Measurements from ENCODE around the gene MINPP1.

The MINPP1 gene

DNA sequence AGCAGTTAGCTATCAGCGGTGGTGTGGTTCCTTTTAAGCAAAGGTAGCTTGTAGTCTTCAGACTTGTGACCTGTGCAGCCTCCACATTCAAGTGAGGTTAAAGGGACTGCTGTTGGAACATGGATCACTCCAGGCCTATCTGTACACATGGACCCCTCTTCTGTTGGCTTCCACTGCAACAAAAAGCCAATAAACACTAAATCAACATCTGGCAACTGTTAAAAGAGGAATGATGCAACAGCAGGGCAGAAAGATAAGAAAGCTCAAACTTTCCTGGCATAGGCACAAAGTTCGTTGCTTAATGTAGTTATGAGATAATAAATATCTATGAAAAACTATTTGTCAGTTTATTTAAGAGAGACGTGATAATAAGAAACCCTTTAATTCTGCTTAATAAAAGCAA lies 4.0 kb upstream of the MINPP1 start:
- H3K27me3 ChIP-seq, result no peaks in the 10 kb centered on the region
- no peak overlapping the region for H3K9ac ChIP-seq
- no peak overlapping the region for H3K27ac ChIP-seq
- peaks cover 7% of the 10 kb centered on the region for H3K4me1 ChIP-seq
- H3K9me3 ChIP-seq, result no peaks in the 10 kb centered on the region
- H3K36me3 ChIP-seq, result no peaks in the 10 kb centered on the region
- TF ChIP-seq Cebpa-rat (IDR thresholded peaks at IDR 0.05), result no peak
- H4K20me1 ChIP-seq, result peaks cover 2% of the 10 kb centered on the region; the same call in 1 of the 2 replicates
- no peak overlapping the region for H3K4me2 ChIP-seq
- H3K4me3 ChIP-seq, result no peak overlapping the region

DNA sequence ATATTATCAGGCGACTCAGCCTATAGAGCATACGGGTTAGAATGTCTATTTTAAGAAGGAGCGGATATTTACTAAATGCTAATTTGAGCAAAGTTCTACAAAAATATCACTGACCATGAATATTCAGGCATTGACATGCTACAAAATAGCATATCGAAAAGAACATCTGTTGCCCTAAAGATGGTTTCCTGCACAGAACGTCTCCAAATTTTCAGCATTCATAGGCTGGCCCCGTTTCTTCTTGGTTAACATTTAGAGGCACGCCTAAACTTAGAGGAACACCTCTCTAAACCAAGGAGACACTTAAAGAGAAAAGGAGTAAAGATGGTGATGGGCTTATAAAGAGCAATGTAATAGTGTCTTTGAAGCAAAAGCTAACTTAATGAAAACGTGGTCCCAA lies 1.3 kb upstream of the MINPP1 start:
- Histone ChIP-seq H3K4me1 (peaks cover 25% of the 10 kb centered on the region), H3K36me3 (no peaks in the 10 kb centered on the region), H3K9me3 (no peaks in the 10 kb centered on the region), H3K27ac (no peak overlapping the region), H3K4me3 (no peak overlapping the region), H3K9ac (no peak overlapping the region), H3K27me3 (no peaks in the 10 kb centered on the region), H3K4me2 (no peak overlapping the region), H4K20me1 (peaks cover 23% of the 10 kb centered on the region)
- TF ChIP-seq Cebpa-rat (IDR thresholded peaks at IDR 0.05), result no peak

DNA sequence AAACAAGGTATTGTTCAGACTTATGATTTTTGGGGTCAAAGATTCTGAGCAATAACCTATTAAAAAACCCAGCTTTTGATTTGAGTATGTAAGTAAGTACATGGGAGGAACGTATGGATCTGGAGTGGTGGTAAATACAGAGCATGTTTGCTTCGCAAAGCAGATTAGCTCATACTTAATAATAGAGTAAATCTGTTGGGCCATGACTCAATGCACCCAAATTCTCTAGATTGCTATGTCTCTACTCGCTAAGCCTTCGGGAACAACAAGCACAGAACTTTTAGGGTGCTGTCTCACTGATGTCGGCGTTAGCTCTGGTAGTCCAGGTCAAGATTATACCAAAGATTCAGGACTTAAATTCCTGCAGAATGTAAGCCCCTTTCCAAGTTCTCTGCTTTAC lies 807 bp upstream of the MINPP1 start:
- TF ChIP-seq Cebpa-rat (IDR thresholded peaks at IDR 0.05), result no peak
- Histone ChIP-seq H3K27ac (no peak overlapping the region), H3K36me3 (peaks cover 2% of the 10 kb centered on the region; the same call in 1 of the 2 replicates), H4K20me1 (peaks cover 23% of the 10 kb centered on the region), H3K9me3 (no peaks in the 10 kb centered on the region), H3K9ac (no peak overlapping the region), H3K4me2 (peak overlapping the region; percentile 94), H3K4me3 (peak overlapping the region; percentile 85; the same call in 1 of the 2 replicates), H3K27me3 (no peaks in the 10 kb centered on the region), H3K4me1 (peaks cover 25% of the 10 kb centered on the region)

DNA sequence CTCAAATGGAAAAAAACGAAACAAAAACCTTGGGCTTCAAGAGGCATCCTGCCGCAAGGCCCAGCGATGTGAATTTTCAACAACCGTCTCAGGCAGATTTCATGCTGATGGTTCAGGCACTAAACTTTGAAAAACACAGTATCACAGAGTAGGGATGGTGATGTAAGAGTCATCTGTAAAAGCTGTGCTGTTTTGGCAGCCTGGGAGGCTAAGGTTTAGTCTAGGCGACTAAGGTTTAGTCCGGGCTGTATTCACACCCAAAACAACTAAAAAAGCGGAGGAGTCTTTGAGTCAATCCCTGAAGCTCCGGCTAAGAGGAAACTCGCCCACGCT lies 420 bp upstream of the MINPP1 start:
- Histone ChIP-seq H3K4me2 (peak overlapping the region; percentile 94), H3K4me3 (peak overlapping the region; percentile 85), H4K20me1 (peaks cover 23% of the 10 kb centered on the region), H3K27ac (0 out of 2 replicates have a peak overlapping the region, but pooled peaks have one; percentile 0), H3K36me3 (peaks cover 6% of the 10 kb centered on the region; the same call in 1 of the 2 replicates), H3K27me3 (no peaks in the 10 kb centered on the region), H3K4me1 (peaks cover 25% of the 10 kb centered on the region), H3K9me3 (no peaks in the 10 kb centered on the region), H3K9ac (peak overlapping the region; percentile 71; the same call in 1 of the 2 replicates)
- TF ChIP-seq Cebpa-rat (IDR thresholded peaks at IDR 0.05), result no peak

DNA sequence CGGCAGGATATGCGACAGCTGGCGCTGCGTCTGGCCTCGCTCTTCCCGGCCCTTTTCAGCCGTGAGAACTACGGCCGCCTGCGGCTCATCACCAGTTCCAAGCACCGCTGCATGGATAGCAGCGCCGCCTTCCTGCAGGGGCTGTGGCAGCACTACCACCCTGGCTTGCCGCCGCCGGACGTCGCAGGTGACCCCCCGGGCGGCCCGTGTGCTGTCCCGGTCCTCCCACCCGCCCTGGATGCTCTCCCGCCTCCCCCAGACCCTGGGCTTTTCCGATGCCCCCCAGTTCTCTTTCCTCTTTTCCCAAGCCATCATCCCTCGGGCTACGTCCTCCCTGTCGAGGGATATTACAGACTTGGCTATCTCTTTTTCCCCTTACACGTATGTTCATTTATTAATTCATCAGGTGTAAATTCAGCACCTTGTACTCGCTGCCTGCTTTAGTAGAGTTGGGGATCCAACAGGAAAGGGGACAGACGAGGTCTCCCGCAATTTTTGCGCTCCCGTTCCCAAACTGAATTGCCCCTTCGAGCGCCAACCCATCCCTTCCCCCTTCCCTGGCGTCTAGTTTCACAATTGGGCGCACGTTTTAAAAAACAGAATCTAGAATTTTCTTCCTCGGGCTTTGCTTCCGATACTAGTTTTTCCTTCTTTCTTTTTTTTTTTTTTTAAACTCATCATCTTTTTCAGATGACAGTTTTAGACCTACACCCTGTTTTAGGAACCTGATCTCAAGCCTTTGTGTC lies 846 bp downstream of the MINPP1 start:
- TF ChIP-seq Cebpa-rat (IDR thresholded peaks at IDR 0.05), result no peak
- peaks cover 23% of the 10 kb centered on the region for H4K20me1 ChIP-seq
- H3K4me2 ChIP-seq, result peak overlapping the region; percentile 94
- H3K4me1 ChIP-seq, result peaks cover 25% of the 10 kb centered on the region
- peak overlapping the region; percentile 71 for H3K9ac ChIP-seq
- 0 out of 2 replicates have a peak overlapping the region, but pooled peaks have one; percentile 10 for H3K27ac ChIP-seq
- H3K9me3 ChIP-seq, result no peaks in the 10 kb centered on the region
- H3K4me3 ChIP-seq, result peak overlapping the region; percentile 85
- H3K27me3 ChIP-seq, result no peaks in the 10 kb centered on the region
- peaks cover 7% of the 10 kb centered on the region; the same call in 1 of the 2 replicates for H3K36me3 ChIP-seq

DNA sequence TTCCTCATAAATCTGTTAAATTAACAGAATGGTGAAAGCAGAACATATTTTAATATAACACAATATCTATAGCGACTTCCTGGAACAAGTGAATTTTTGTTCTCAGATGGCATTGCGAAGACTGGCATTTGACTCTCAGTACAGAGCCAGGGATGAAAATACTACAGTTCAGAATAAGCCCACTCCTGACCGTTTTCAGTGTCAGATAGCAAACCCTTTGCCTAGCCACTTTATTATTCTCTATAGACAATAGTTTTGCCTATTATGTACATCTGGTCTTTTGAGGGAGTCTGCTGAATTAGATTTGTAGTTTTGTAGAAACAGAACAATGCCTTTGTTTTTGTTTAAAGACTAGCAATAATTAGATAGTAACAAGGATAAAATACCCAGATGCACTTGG lies 2.3 kb downstream of the MINPP1 start:
- TF ChIP-seq Cebpa-rat (IDR thresholded peaks at IDR 0.05), result no peak
- Histone ChIP-seq H3K9ac (no peak overlapping the region), H3K4me1 (peaks cover 25% of the 10 kb centered on the region), H3K27me3 (no peaks in the 10 kb centered on the region), H3K4me2 (peak overlapping the region; percentile 94; the same call in 1 of the 2 replicates), H3K36me3 (peaks cover 7% of the 10 kb centered on the region; the same call in 1 of the 2 replicates), H3K9me3 (no peaks in the 10 kb centered on the region), H3K4me3 (no peak overlapping the region), H4K20me1 (peaks cover 23% of the 10 kb centered on the region), H3K27ac (no peak overlapping the region)

DNA sequence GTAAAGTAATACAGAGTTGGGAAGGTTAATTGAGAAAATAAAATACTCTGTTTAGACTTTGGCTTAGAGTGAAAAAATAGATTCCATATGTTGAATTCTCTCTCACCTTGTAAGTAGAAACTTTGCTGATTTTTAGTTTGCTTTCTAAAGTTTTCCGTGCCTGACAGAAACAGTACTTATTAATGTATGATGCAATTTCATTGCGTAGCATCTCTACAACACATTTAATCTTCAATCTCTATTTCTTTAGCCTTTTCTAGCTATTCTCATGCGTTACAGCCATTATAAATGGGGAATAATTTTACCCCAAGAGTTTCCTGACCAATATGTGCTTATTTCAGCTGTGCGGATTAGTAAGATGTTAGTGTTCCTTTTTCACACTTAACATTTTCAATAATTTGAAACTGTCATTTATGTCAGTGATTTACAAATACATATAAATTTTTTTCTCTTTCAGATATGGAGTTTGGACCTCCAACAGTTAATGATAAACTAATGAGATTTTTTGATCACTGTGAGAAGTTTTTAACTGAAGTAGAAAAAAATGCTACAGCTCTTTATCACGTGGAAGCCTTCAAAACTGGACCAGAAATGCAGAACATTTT lies 3.3 kb downstream of the MINPP1 start:
- Histone ChIP-seq H3K9me3 (no peaks in the 10 kb centered on the region), H3K27ac (no peak overlapping the region), H3K36me3 (peaks cover 7% of the 10 kb centered on the region; the same call in 1 of the 2 replicates), H3K4me2 (no peak overlapping the region), H3K27me3 (no peaks in the 10 kb centered on the region), H4K20me1 (peaks cover 23% of the 10 kb centered on the region), H3K4me1 (peaks cover 25% of the 10 kb centered on the region), H3K9ac (no peak overlapping the region), H3K4me3 (no peak overlapping the region)
- TF ChIP-seq Cebpa-rat (IDR thresholded peaks at IDR 0.05), result no peak

DNA sequence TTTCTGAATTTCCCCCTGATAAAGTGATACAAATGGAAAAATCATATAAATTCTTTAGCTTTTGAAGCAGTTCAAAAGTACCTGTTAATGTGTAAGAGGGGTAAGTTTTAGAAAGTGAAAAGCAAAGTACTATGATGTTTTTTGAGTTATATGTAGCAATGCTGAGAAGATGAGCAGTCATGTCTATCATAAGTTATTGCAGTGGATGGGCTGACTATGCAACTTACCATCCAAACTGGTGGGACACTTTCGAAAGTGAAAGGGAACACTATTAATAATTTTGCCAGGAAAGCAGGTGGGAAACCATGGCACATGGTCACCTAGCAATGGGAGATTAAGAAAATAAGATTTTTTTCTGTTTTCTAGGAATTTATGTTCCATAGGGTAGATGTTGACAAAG lies 4.1 kb downstream of the MINPP1 start:
- no peak overlapping the region for H3K4me2 ChIP-seq

DNA sequence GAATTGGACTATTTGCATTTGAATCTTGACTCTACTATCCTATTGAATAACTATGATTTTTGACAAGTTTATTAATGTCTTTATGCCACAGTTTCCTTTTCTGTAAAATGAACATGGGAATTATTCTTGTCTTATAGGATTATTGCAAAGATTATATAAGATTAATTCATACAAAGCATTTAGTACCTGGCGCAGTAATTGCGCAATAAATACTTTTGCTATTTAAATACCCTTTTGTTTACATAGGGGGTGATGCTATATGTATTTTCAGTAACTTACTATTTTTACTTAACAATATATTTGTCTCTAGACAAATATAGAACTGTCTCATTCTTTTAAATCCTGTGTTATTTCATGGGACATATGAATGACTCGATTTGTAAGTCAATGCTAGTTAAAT lies 5.3 kb downstream of the MINPP1 start:
- Histone ChIP-seq H3K9ac (no peak overlapping the region), H3K4me1 (peaks cover 20% of the 10 kb centered on the region), H3K4me2 (no peak overlapping the region), H3K27ac (no peak overlapping the region), H4K20me1 (peaks cover 23% of the 10 kb centered on the region), H3K4me3 (no peak overlapping the region), H3K9me3 (no peaks in the 10 kb centered on the region), H3K36me3 (peaks cover 25% of the 10 kb centered on the region), H3K27me3 (no peaks in the 10 kb centered on the region)
- TF ChIP-seq Cebpa-rat (IDR thresholded peaks at IDR 0.05), result peak; percentile 54; the same call in 1 of the 2 replicates

More for the DNA sequence above, 4.1 kb downstream of the MINPP1 start:
- H3K27ac ChIP-seq, result no peak overlapping the region
- H3K27me3 ChIP-seq, result no peaks in the 10 kb centered on the region
- no peak overlapping the region for H3K9ac ChIP-seq
- H3K4me3 ChIP-seq, result no peak overlapping the region
- no peak for TF ChIP-seq Cebpa-rat (IDR thresholded peaks at IDR 0.05)
- peaks cover 25% of the 10 kb centered on the region for H3K4me1 ChIP-seq
- H3K36me3 ChIP-seq, result peaks cover 13% of the 10 kb centered on the region
- H4K20me1 ChIP-seq, result peaks cover 23% of the 10 kb centered on the region
- H3K9me3 ChIP-seq, result no peaks in the 10 kb centered on the region

DNA sequence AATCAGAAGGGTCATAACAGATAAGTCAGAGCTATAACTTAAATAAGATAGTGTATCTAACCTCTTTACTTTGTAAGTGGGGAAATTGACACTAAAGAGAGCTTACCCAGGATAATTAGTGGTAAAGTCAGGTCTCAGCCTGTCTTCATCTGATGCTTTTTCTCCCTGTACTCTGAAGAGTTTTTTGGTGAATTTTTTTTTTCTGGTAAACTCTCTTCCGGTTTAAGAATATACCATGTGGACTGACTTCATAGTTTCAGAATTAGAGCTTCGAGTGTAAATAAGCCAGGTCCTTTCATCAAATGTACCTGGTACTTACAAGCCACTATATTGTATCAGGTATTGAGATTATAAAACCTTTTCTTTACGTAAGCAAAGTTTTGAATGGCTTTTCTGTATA lies 6.8 kb downstream of the MINPP1 start:
- peaks cover 28% of the 10 kb centered on the region for H3K36me3 ChIP-seq

More for the DNA sequence above, 6.8 kb downstream of the MINPP1 start:
- Histone ChIP-seq H3K9ac (no peak overlapping the region), H3K4me2 (no peak overlapping the region), H3K27ac (no peak overlapping the region), H3K9me3 (no peaks in the 10 kb centered on the region), H4K20me1 (peaks cover 12% of the 10 kb centered on the region), H3K4me3 (no peak overlapping the region), H3K4me1 (peaks cover 9% of the 10 kb centered on the region), H3K27me3 (no peaks in the 10 kb centered on the region)
- TF ChIP-seq Cebpa-rat (IDR thresholded peaks at IDR 0.05), result no peak

Data from BLaER1 (cell line).